K562 (cell line): ENCODE data around the gene CERS6. TPM values are rescaled to one million over a fixed set of nuclear protein-coding genes. Genes with fewer than 3 reads are reported as not detected.

Experiments used
- FOS ChIP-seq: IDR thresholded peaks from 3 replicates; pipeline ENCODE4 v1.6.1; 2011; ENCODE audit not compliant: insufficient read length; ENCODE audit errors: extremely low read depth
- ID3 ChIP-seq, 2 experiments: fragments of 250-450 bp in 1 of 2; fragments of 450-650 bp in 1 of 2; sonication (Bioruptor Pico) in 1 of 2; IDR thresholded peaks; 2 replicates each; pipeline versions ENCODE4 v1.6.1 to v1.8.0; 2016 to 2021; ENCODE audit warnings: mild to moderate bottlenecking in 2 of 2, moderate library complexity in 2 of 2, missing compliant biosample characterization in 1 of 2, missing genetic modification characterization in 1 of 2
- JUND ChIP-seq, 2 experiments: IDR thresholded peaks; 2 replicates in 1 of 2; 3 replicates in 1 of 2; pipeline ENCODE4 v1.6.1; 2011; ENCODE audit warnings: borderline replicate concordance in 2 of 2, low read depth in 2 of 2, low read length in 2 of 2, improper control_type of control experiment in 1 of 2, missing biosample characterization in 1 of 2, missing genetic modification characterization in 1 of 2, missing genetic modification reagents in 1 of 2
- KLF6 ChIP-seq: fragments of 250-450 bp; sonication (Bioruptor Pico); IDR thresholded peaks from 2 replicates; pipeline ENCODE4 v1.4.0; 2020; ENCODE audit warnings: mild to moderate bottlenecking, moderate library complexity, borderline replicate concordance
- LCOR ChIP-seq: sonication (generic); formaldehyde crosslinking; IDR thresholded peaks from 2 replicates; pipeline ENCODE4 v1.8.0; 2022; ENCODE audit warnings: mild to moderate bottlenecking, missing genetic modification reagents
- LEF1 ChIP-seq: fragments of 450-650 bp; IDR thresholded peaks from 2 replicates; pipeline ENCODE4 v1.6.1; 2016; ENCODE audit warnings: mild to moderate bottlenecking
- MAZ ChIP-seq, 2 experiments: fragments of 450-650 bp in 1 of 2; sonication (generic) in 1 of 2; formaldehyde crosslinking; IDR thresholded peaks in 1 of 2; conservative IDR thresholded peaks in 1 of 2; 2 replicates each; pipeline versions ENCODE4 v1.4.0 to v1.5.0; 2020; ENCODE audit warnings: mild to moderate bottlenecking in 1 of 2, missing genetic modification reagents in 1 of 2
- MECOM ChIP-seq: fragments of 250-450 bp; sonication (Bioruptor Pico); IDR thresholded peaks from 2 replicates; pipeline ENCODE4 v1.8.0; 2022; ENCODE audit warnings: inconsistent platforms
- MEF2A ChIP-seq: IDR thresholded peaks from 2 replicates; pipeline ENCODE4 v1.6.1; 2011; ENCODE audit warnings: low read depth, mild to moderate bottlenecking, low read length, moderate library complexity; ENCODE audit not compliant: control insufficient read depth
- PREB ChIP-seq: sonication (generic); formaldehyde crosslinking; IDR thresholded peaks from 2 replicates; pipeline ENCODE4 v1.8.1; 2023; ENCODE audit warnings: mild to moderate bottlenecking, missing genetic modification reagents
- PTRF ChIP-seq: fragments of 450-650 bp; IDR thresholded peaks from 2 replicates; pipeline ENCODE4 v1.6.1; 2016; ENCODE audit warnings: mild to moderate bottlenecking, missing genetic modification characterization, missing compliant biosample characterization
- RBFOX2 ChIP-seq: fragments of 200-400 bp; formaldehyde crosslinking; IDR thresholded peaks from 2 replicates; pipeline ENCODE4 v1.6.1; 2017; ENCODE audit warnings: low read depth, mild to moderate bottlenecking, low read length, moderate library complexity
- RREB1 ChIP-seq: fragments of 250-450 bp; sonication (Bioruptor Pico); IDR thresholded peaks from 2 replicates; pipeline ENCODE4 v1.4.0; 2020
- YY1 ChIP-seq, 3 experiments: IDR thresholded peaks; 2 replicates each; pipeline ENCODE4 v1.6.1; 2011; ENCODE audit warnings: low read length in 2 of 3, mild to moderate bottlenecking in 2 of 3, moderate library complexity in 2 of 3, borderline replicate concordance in 1 of 3, control low read depth in 1 of 3, low read depth in 1 of 3; ENCODE audit not compliant: insufficient read depth in 3 of 3, insufficient replicate concordance in 2 of 3, control insufficient read depth in 1 of 3, insufficient read length in 1 of 3; ENCODE audit errors: extremely low read depth in 1 of 3
- ZNF165 ChIP-seq: fragments of 250-450 bp; sonication (Bioruptor Pico); IDR thresholded peaks from 2 replicates; pipeline ENCODE4 v1.4.0; 2020; ENCODE audit warnings: borderline replicate concordance
- ZNF583 ChIP-seq: fragments of 250-450 bp; sonication (Bioruptor Pico); IDR thresholded peaks from 2 replicates; pipeline ENCODE4 v1.4.0; 2020
- polyA plus RNA-seq, 8 experiments: library from polyadenylated mRNA; depleted of rRNA in 4 of 8; stranded (reverse) in 5 of 8; unstranded in 3 of 8; fragments of >200 nt; fragmentation: Nextera tagmentation in 2 of 8; fragmentation: Illumina TruSeq in 1 of 8; extraction: Ambion mirVana in 2 of 8; extraction: Trizol in 1 of 8; gene quantifications; 2 replicates each; pipeline versions ENCODE4 v1.2.1 to v1.2.3, GENCODE V29; 2011 to 2014; ENCODE audit warnings: inconsistent platforms in 1 of 8, missing spikeins in 1 of 8
- total RNA-seq, 7 experiments: library from RNA; depleted of rRNA in 6 of 7; stranded (reverse); fragments of >200 nt in 6 of 7; fragmentation: Illumina TruSeq in 2 of 7; extraction: Trizol in 2 of 7; gene quantifications; 2 replicates each; pipeline versions ENCODE4 v1.2.1 to v1.2.3, GENCODE V29; 2011 to 2021; ENCODE audit warnings: low replicate concordance in 1 of 7
- TF ChIP-seq, protein P1 (sequence below): fragments of 200-800 bp; sonication (Bioruptor generic); IDR thresholded peaks from 2 replicates; pipeline ENCODE4 v1.6.1; 2017; ENCODE audit warnings: missing genetic modification characterization, missing compliant biosample characterization

CERS6 gene
- total and polyA plus RNA-seq, 9 of the 15 experiments (the other 6 are each of a cell fraction or from before 2014, with no cell fraction given), result 1.6 to 13.6 (median 11.4) TPM

DNA sequence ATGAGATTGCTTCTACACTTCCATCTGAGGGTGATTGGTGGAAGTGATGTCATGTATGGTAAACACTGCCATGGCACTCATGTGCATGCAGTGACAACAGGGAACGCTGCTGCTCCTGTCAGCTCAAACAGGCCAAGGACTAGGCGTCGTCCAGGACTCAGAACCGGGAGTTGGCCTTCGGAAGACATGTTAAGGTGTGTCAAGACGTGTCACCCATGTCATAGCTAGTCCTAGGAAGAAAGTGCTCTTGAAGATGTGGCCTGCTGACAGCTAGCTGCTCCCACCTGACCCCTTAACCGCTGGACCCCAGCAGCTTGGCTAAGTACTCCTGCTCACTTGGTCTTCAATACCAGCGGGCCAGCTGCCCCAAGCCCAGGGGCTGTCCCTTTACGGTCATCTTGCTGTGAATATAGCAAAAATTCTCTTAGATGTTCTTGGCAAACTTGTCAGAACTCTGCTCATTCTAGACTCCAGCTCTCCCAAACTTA lies 340.1 kb downstream of the CERS6 start (continued):
- TF ChIP-seq YY1 (IDR thresholded peaks at IDR 0.05; ENCODE audit: borderline replicate concordance in 1 of 3, control insufficient read depth in 1 of 3, extremely low read depth in 1 of 3, insufficient read depth in 3 of 3, insufficient read length in 1 of 3, insufficient replicate concordance in 2 of 3, low read depth in 1 of 3, low read length in 2 of 3) (peak in 1 of 3 experiments; percentile 20), FOS (no peak), ZNF165 (no peak), KLF6 (CRISPR knock-in tag) (0 out of 2 replicates have a peak, but pooled peaks have one; percentile 49), MAZ (CRISPR knock-in tag; conservative IDR thresholded peaks at IDR 0.05 in 1 of 2, IDR thresholded peaks at IDR 0.05 in 1 of 2) (peak in 1 of 2 experiments; percentile 29; a peak in 2 of 4 replicates), MECOM (CRISPR knock-in tag) (peak; percentile 62), LCOR (CRISPR knock-in tag) (no peak), RREB1 (CRISPR knock-in tag) (0 out of 2 replicates have a peak, but pooled peaks have one; percentile 81), RBFOX2 (peak; percentile 51), ID3 (CRISPR knock-in tag; IDR thresholded peaks at IDR 0.05) (no peak), ID3 (tag; IDR thresholded peaks at IDR 0.05) (peak; percentile 66), PTRF (tag) (peak; percentile 6; the same call in 1 of the 2 replicates), JUND (IDR thresholded peaks at IDR 0.05; ENCODE audit: borderline replicate concordance, low read depth, low read length) (peak; percentile 28; the same call in 1 of the 2 replicates), JUND (tag; IDR thresholded peaks at IDR 0.05; ENCODE audit: borderline replicate concordance, low read depth, low read length) (peak; percentile 35; the same call in 1 of the 3 replicates), MEF2A (no peak), LEF1 (no peak), ZNF583 (CRISPR knock-in tag) (peak; percentile 82), PREB (no peak)
- TF ChIP-seq, protein P1, sequence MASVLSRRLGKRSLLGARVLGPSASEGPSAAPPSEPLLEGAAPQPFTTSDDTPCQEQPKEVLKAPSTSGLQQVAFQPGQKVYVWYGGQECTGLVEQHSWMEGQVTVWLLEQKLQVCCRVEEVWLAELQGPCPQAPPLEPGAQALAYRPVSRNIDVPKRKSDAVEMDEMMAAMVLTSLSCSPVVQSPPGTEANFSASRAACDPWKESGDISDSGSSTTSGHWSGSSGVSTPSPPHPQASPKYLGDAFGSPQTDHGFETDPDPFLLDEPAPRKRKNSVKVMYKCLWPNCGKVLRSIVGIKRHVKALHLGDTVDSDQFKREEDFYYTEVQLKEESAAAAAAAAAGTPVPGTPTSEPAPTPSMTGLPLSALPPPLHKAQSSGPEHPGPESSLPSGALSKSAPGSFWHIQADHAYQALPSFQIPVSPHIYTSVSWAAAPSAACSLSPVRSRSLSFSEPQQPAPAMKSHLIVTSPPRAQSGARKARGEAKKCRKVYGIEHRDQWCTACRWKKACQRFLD, result peak; percentile 95
